Gastrocnemius medialis (tissue), 4 donors: Measurements from ENCODE around the gene DENND1A.

Experiments used
- CTCF ChIP-seq, 5 experiments: fragments of 450-650 bp in 3 of 5; fragments of 200-600 bp in 2 of 5; sonication (generic) in 2 of 5; IDR thresholded peaks in 4 of 5; conservative IDR thresholded peaks in 1 of 5; 1 replicate in 4 of 5; 2 replicates in 1 of 5; pipeline ENCODE4 v1.5.1; 2016 to 2019; ENCODE audit warnings: antibody characterized with exemption in 5 of 5, mild to moderate bottlenecking in 3 of 5, moderate library complexity in 3 of 5
- POLR2A ChIP-seq, 2 donors: fragments of 450-650 bp; IDR thresholded peaks; one replicate each; pipeline ENCODE4 v1.6.1; 2017; ENCODE audit warnings: antibody characterized with exemption in 2 of 2, mild to moderate bottlenecking in 2 of 2, moderate library complexity in 2 of 2

- TF ChIP-seq POLR2A (IDR thresholded peaks at IDR 0.05) (no peak), CTCF (IDR thresholded peaks at IDR 0.05 in 4 of 5, conservative IDR thresholded peaks at IDR 0.05 in 1 of 5) (no peak)
Measured at GRCh38 chr9:123337971-123338370, 592.0 kb downstream of the DENND1A start.
